Measurements from ENCODE around the gene ST6GAL2. TPM values are rescaled to one million over a fixed set of nuclear protein-coding genes. Genes with fewer than 3 reads are reported as not detected.

Gene ST6GAL2
- total RNA-seq, 1 donor from 2014 or later, result 10.9 TPM

DNA sequence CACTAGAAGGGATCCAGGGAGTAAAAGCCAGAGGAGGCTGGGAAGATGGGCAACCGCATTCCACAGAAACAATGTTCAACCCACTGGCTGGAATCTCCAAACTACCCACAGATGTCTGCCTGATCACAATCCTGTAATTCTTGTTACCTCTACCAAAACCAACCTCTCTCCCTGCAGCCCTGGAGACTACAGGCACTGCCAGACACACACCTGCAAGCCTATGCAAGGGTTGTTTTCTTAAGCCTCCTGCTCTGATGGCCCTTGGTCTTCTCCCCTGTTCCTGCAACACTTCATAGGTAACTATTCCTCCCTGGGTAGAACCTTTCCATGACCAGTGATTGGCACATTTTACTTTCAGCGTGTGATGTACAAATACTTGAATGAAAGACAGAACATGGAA is 21.9 kb downstream of the ST6GAL2 start:
- Mint-ChIP-seq H3K4me3 (ENCODE audit: unreplicated experiment) (no peak overlapping the region), H3K27me3 (ENCODE audit: unreplicated experiment) (peaks cover 1% of the 10 kb centered on the region), H3K4me1 (ENCODE audit: unreplicated experiment) (peaks cover 13% of the 10 kb centered on the region), H3K27ac (ENCODE audit: unreplicated experiment) (no peak overlapping the region), H3K9me3 (ENCODE audit: unreplicated experiment) (no peaks in the 10 kb centered on the region), H3K36me3 (ENCODE audit: low read depth, unreplicated experiment) (peaks cover 10% of the 10 kb centered on the region)
- no peak for DNase-seq (ENCODE audit: low spot score)
- TF ChIP-seq CTCF (IDR thresholded peaks at IDR 0.05; ENCODE audit: unreplicated experiment), result no peak

DNA sequence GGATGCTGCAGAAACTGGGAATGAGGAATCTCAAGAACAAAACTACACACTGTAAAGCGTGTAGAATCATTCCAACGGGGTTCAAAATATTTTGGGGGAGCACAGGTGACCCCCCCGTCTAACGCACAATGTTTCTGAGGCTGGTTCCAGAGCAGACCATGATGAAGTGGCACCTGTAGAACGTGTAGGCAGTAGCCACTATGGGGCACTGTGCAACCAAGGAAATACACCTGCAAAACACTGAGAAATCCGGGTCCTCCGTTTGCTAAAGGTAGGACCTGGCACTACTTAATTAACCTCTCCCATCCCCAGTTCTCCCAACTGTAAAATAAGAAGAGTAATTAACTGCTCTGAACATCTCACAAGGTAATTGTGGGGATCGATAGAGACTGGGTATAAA is 22.6 kb downstream of the ST6GAL2 start:
- no peak overlapping the region for H3K4me3 Mint-ChIP-seq (ENCODE audit: unreplicated experiment)
- peaks cover 1% of the 10 kb centered on the region for H3K27me3 Mint-ChIP-seq (ENCODE audit: unreplicated experiment)
- no peak for DNase-seq (ENCODE audit: low spot score)
- peaks cover 12% of the 10 kb centered on the region for H3K36me3 Mint-ChIP-seq (ENCODE audit: low read depth, unreplicated experiment)
- no peak for TF ChIP-seq CTCF (IDR thresholded peaks at IDR 0.05; ENCODE audit: unreplicated experiment)
- no peak overlapping the region for H3K27ac Mint-ChIP-seq (ENCODE audit: unreplicated experiment)
- H3K4me1 Mint-ChIP-seq (ENCODE audit: unreplicated experiment), result peaks cover 13% of the 10 kb centered on the region
- no peaks in the 10 kb centered on the region for H3K9me3 Mint-ChIP-seq (ENCODE audit: unreplicated experiment)

DNA sequence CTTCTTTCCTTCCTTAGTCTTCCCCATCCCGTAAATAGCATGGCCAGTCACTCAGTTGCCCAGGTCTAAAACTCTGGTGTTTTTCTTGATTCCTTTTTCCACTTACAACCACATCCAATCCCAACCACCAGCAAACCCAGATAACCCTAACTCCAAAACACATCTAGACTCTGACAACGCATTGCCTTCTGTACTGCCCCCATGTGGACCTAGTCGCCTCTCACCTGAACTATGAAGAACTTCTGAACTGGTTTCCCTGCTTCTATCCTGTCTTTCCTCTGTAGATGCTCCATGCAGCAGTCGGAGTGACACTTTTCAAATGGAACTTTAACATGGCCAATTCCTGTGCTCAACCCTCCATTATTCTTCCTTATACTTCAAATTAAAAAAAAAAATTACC is 26.5 kb downstream of the ST6GAL2 start:
- H3K4me1 Mint-ChIP-seq (ENCODE audit: unreplicated experiment), result peaks cover 10% of the 10 kb centered on the region
- DNase-seq (ENCODE audit: low spot score), result no peak
- peaks cover 14% of the 10 kb centered on the region for H3K36me3 Mint-ChIP-seq (ENCODE audit: low read depth, unreplicated experiment)
- peaks cover 1% of the 10 kb centered on the region for H3K27me3 Mint-ChIP-seq (ENCODE audit: unreplicated experiment)
- TF ChIP-seq CTCF (IDR thresholded peaks at IDR 0.05; ENCODE audit: unreplicated experiment), result no peak
- no peak overlapping the region for H3K4me3 Mint-ChIP-seq (ENCODE audit: unreplicated experiment)
- no peaks in the 10 kb centered on the region for H3K9me3 Mint-ChIP-seq (ENCODE audit: unreplicated experiment)
- H3K27ac Mint-ChIP-seq (ENCODE audit: unreplicated experiment), result no peak overlapping the region

- no peak for DNase-seq (ENCODE audit: low spot score)
- no peak overlapping the region for H3K4me3 Mint-ChIP-seq (ENCODE audit: unreplicated experiment)
- H3K36me3 Mint-ChIP-seq (ENCODE audit: low read depth, unreplicated experiment), result peaks cover 14% of the 10 kb centered on the region
- peaks cover 10% of the 10 kb centered on the region for H3K4me1 Mint-ChIP-seq (ENCODE audit: unreplicated experiment)
- TF ChIP-seq CTCF (IDR thresholded peaks at IDR 0.05; ENCODE audit: unreplicated experiment), result no peak
- peaks cover 1% of the 10 kb centered on the region for H3K27me3 Mint-ChIP-seq (ENCODE audit: unreplicated experiment)
- H3K27ac Mint-ChIP-seq (ENCODE audit: unreplicated experiment), result no peak overlapping the region
- H3K9me3 Mint-ChIP-seq (ENCODE audit: unreplicated experiment), result no peaks in the 10 kb centered on the region
These were observed 27.2 kb downstream of the ST6GAL2 start for GRCh38 chr2:106858810-106859209.

DNA sequence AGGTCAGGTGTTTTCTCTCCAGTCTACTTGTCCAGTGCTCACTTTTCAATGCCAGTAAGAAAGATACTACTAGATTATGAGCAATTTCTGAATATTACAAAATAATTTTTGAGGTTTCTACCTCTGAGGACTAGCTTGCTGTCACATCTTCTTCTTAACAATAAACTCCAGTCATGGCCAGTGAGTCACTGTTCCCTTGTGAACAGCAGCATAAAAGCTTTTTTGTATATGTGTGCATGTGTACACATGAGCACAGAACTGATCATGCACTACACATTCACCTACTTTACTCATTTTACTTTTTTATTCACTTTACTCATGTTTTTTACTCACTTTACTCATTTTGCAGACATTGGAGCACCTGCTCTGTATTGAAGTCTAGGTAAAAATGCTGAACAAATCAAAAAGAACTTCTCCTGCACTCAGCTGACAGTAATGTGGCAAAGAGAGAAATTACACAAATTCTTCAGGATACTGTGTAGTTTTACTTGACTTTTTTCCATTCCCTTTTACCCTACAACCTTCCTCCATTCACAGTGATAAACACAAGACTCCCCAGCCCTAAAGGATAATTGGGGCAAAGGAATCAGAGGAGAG is 28.0 kb downstream of the ST6GAL2 start:
- DNase-seq (ENCODE audit: low spot score), result no peak
- peaks cover 1% of the 10 kb centered on the region for H3K27me3 Mint-ChIP-seq (ENCODE audit: unreplicated experiment)
- no peaks in the 10 kb centered on the region for H3K9me3 Mint-ChIP-seq (ENCODE audit: unreplicated experiment)
- no peak for TF ChIP-seq CTCF (IDR thresholded peaks at IDR 0.05; ENCODE audit: unreplicated experiment)
- no peak overlapping the region for H3K27ac Mint-ChIP-seq (ENCODE audit: unreplicated experiment)
- H3K4me1 Mint-ChIP-seq (ENCODE audit: unreplicated experiment), result peaks cover 10% of the 10 kb centered on the region
- peaks cover 14% of the 10 kb centered on the region for H3K36me3 Mint-ChIP-seq (ENCODE audit: low read depth, unreplicated experiment)
- H3K4me3 Mint-ChIP-seq (ENCODE audit: unreplicated experiment), result no peak overlapping the region
